NCI-H2171 treated with DMSO at 0.1 percent for 48 hours (cell line): ENCODE results near the gene CENPX.
"Not testable (repeated sequence)": the region's sequence is repeated elsewhere in the genome, so short reads cannot be mapped to it uniquely, and the experiment has no call there.

Experiments used
- DNase-seq: peaks from one replicate; lab custom pipeline; 2025; lab: John Stamatoyannopoulos, UW

CENPX gene

DNA sequence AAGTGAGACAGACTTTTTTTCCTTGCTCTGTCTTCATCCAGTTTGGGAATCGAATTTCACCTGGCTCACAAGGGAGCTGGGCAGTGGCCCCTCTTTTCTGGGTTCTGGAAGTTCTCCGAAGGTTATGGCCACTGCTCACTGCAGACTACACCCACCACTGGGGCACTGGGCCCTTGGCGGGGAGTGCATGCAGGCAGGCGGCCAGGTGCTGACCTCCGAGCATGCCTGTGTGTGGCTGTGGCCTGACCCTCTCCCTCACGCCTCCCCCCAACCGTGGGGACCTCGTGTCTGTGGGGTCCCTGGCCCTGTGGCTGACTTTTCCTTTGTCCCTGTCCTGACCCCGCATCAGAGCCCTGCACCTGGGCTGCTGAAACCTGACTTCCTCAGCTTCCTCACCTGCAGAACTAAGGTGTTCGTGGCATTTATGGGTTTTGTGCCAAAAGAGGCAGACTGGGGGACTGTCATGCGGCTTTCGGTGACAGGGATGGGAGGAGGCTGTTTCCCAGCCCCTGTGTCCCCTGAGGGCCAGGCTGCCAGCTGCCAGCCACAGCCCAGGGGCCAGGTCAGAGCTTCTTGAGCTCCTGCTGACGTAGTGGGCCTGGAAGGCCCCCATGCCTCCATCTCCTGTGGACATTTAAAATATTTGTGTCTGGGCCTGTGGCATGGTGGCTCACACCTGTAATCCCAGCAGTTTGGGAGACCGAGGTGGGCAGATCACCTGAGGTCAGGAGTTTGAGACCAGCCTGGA, 23.8 kb downstream of the CENPX start:
- peak; percentile 62 for DNase-seq

DNA sequence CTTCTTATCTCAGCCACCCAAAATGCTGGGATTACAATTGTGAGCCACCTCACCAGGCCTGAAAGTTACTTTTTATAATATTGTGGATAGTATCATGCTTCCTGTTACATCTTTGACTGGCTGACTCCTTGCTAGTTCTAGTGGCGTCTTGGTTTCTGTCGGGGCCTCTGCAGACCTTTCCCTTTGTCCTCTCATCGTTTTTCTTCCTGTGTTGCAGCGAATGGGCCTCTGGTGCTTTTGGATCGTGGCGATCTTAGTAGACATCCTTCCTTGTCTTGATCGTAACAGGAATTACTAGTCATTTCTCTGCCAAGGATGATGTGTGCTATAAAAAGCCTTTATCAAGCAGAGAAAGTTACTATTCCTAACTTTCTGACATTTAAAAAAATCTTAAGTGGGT, 24.5 kb downstream of the CENPX start:
- no peak for DNase-seq

DNA sequence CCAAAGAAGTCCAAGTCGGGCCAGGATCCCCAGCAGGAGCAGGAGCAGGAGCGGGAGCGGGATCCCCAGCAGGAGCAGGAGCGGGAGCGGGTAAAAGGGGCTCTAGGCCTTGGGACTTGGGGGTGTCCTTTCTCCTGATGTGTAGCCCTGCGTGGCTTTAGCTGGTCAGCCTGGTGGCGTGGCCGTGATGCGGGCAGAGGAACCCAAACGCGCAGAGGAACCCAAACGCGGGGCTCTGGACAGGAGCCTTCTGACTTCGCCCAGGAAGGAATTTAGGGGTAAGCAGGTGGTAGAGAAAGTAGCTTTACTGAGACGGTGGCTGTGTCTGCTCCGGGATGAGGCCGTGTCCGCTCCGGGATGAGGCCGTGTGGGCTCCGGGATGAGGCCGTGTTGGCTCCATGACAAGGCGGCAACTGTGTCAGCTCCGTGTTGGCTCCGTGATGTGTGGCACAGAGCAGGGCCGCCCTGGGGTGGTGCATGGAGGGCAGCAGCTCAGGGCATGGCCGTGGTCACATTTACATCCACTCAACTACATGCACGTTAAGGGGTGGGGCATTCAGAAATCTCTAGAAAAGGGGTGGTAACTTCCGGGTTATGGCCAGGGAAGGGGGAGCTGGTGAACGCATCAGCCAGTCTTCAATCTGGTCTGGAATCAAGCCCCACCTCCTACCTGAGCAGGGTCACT, 25.8 kb downstream of the CENPX start:
- no peak for DNase-seq

DNA sequence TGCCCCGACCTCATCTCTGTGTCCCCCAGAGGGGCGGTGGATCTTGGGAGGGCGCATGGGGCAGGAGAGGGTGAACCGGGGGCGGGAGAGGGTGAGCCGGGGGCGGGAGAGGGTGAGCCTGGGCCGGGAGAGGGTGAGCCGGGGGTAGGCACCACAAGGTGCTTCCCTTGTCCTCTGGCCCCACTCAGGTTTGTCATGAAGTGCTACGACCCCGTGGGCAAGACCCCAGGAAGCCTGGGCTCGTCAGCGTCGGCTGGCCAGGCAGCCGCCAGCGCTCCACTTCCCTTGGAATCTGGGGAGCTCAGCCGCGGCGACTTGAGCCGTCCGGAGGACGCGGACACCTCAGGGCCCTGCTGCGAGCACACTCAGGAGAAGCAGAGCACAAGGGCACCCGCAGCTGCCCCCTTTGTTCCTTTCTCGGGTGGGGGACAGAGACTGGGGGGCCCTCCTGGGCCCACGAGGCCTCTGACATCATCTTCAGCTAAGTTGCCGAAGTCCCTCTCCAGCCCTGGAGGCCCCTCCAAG, 26.4 kb downstream of the CENPX start:
- DNase-seq = no peak

DNA sequence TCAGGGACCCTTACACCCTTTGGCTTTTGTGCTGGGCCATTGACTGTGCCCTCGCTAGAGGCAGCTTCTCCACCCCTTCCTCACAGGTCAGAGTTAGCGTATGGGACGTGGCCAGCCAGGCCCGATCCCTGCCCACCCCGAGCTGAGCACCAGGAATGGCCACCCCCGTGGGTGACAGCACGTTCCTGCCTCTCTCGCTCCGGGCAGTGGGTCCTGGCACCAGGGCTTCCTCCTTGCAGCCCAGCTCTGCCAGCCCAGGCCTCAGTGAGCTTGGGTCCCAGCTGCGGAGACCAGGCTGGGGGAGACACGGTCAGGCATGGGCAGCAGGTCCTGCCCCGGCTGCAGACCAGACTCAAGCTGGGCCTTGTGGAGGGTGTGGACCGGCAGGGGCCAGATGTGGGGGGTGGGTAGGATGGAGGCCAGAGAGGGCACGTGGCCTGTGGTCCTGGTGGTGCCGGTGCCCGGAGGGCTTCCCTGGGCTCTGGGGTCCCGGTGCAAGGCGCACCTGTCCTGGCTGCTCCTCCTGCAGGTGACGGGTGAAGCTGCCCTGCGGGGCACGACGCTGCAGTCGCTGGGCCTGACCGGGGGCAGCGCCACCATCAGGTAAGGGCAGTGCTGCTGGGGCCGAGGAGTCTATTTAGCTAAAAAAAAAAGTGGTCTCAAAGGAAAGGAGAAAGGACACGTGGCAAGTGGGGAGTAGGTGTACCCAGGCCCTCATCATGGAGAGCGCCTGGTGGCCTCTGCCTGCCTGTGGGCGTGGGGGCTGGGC, 27.0 kb downstream of the CENPX start:
- no peak for DNase-seq

DNA sequence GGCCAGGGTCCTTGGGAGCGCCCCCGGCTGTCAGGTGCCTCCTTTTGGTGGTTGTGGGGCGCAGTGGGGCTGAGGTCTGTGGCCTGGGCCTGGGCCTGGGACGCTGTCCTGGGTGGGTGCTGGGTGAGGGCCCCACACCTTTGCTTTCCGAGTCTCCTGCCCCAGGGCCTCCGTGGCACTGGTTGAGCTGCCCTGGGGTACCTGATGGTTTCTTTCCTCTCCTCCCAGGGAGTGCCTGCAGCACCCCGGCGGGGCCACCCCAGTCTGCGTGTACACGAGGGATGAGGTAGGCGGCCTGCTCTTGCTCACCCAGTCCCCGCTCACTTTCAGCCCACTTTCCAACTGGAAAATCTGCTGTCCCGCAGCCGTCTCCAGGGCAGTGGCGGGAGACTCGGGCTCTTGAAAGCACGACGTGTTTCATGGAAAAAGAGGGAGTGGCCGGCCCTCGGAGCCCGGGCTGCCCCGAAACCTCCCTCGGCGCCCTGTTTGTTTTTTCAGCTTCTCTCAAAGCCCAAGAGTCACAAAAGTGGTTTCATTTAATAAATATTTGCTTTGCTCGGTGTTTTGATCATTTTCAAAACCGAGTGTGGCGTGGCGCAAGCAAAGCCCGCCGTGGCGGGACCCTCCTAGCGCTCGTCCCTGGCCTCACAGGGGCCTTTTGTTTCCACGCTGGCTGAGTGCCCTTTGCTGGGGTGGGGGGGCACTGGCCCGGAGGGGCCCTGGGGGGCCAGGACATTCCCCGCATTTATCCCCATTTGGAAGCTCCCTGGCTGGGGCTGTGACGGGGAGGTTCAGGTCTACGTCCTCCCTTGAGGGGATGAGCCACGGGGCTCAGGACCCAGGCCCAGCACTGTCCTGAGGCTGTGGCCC, 27.9 kb downstream of the CENPX start:
- DNase-seq = no peak

DNA sequence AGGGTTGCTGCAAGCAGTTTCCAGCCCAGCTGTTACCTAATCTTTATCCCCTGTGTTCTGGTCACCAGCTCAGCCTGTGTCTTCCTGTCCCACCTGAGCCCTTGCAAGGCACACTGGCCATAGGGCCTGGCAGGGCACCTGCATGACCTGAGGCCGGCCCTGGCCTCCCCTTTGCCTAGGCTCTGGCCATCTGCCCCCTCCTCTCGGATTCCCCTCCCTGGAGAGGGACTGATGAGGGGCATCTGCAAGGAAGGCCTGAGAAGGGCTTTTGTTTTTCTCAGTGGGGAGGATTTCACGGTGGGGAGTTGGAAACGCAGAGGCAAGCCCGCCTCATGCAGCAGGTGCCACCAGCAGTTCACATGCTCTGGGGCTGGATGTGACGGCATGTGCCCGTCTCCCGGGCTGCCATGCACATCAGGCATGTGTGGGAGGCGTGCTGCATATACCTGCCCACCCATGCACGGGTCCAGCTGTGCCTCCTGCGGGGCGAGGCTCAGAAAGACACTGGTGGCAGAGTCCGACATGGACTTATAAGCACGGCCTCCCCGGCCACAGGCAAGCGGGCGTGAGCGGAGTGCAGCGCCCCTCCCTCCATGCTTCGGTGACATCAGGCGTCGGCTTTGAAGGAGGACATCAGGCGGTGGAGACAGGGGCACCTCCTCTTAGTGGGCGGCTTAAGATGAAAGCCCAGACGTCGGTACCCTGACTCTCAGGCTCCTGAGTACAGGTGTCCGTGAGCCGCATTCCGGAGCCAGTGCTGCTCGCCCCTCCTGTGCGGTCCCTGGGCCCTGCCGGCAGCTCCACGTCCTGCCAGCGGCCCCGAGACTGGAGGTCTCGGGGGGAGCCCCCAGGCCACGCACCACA, 28.7 kb downstream of the CENPX start:
- no peak for DNase-seq

DNA sequence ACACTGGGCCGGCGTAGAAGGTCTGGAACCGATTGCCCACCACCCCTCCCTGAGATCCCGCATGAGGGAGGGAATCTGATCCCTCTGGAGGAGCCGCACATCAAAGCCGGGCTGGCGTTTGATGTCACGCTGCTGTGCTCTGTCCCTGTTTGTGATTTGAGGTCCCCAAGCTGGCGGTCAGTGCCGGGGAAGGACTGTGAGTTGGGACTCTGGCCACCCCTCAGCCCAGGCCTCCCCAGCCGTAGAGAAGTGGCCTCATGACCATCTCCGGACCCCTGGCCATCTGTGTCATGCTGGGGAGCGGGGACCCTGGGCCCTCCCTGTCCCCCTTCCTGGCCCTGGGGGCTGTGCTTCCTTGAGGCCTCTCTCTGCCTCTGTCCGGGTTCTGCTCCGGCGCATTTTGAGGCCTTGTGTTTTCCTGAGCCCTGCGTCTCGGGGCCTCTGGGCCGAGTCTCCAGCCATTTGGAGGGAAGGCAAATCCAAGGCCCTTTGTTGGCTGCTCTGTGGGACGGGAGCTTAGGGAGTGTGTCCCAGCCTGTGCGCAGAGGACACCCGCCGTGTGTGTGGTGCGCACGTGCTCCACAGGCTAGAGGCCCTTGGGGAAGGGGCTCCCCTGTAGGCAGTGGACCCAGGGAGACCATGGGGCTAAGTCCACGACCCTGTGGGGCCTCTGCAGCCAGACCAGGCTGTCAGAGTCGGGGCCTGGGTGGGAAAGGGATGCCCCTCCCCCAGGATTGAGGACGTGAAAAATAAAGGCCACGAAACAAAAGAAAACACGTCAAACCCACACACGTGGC, 30.2 kb downstream of the CENPX start:
- DNase-seq = no peak

DNA sequence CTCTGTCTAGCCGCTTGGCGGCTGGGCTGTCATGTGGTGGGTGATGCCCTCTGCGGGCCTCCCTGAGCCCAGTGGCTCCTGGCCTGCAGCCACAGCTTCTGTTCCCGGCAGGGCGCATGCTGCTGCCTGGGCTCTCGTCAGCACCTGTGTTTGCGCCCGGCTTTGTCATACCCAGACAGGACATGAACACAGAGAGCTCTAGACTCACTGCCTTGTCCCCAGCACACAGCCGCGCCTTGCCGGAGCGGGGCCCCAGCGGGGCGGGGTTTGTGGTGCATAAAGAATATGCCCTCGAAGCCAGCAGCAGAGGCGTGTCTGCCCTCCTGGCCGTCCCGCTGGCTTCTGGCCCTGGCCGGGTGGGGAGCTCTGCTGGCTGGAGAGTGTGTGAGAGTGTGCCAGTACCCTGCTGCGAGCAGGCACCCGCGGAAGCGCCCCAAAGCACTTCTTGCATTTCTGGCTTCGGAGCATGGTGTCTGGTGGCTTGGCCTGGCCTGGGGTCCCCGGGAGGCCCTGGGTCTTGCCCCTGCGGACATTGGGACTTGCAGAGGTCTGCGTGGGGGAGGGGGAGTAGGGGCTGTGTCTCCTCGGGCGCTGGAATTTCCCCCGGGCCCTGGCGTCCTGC, 30.9 kb downstream of the CENPX start:
- DNase-seq = peak; percentile 42

DNA sequence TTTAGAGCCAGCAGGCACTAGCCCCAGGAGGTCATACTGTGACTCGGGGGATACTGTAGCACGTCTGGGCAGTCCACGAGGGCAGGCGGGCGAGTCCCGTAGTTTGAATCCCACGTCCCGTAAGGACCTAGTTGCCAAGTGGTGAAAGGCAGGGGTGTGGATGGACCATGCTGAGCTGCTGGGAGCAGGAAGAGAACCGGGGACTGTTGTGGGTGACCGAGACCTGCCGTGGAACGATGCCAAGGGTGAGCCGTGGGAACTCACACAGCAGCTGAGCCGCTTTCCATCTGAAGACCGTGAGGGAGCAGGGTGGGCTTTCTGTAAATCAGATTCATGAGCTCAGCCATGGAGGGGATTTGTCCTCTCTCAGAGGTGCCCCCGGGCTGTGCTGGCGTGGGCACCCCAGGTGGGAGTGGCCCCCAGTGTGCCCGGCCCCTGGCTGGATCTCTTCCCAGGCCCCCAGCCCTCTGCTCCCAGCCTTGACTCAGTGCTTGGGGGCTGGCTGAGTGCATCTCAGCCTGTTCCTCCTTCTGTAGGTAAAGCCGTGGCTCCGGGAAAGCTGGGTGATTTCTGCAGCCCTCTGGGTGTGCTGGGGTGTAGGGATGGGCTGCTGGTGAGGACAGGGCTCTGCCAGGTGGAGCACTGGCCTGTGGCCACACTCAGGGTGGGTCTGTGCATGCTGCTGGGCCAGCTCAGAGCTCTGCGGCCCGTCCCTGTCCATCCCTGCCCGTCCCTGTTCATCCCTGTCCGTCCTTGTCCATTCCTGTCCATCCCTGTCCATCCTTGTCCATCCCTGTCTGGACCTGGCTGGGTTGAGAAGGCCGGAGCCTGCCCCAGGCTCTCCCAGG, 31.6 kb downstream of the CENPX start:
- DNase-seq = no peak

DNA sequence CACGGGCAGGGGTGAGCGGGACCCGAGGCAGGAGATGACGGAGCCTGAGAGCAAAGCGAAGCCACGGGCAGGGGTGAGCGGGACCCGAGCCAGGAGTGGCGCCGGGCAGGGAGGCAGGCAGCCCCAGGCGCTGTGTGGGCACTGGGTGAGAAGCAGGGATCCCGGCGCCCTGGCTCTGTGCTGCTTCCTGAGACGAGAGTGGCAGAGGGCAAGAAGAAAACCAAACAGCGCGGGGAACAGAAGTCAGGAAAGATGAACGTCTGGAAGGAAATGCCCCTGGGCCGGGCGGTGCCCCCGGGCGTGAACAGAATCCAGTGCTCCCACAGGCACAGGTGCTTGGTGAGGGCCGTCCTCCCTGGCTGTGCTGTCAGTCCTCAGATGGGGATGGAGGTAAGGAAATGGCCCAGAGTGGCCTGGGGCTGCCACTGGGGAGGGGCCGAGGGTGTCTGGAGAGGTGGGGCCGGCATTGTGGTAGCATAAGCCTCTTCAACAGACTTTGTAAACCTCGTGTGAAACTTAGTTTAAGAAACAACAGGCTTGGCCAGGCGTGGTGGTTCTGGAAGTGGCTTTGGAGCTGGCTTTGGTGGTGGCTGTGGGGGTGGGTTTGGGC, 35.4 kb downstream of the CENPX start:
- no peak for DNase-seq

DNA sequence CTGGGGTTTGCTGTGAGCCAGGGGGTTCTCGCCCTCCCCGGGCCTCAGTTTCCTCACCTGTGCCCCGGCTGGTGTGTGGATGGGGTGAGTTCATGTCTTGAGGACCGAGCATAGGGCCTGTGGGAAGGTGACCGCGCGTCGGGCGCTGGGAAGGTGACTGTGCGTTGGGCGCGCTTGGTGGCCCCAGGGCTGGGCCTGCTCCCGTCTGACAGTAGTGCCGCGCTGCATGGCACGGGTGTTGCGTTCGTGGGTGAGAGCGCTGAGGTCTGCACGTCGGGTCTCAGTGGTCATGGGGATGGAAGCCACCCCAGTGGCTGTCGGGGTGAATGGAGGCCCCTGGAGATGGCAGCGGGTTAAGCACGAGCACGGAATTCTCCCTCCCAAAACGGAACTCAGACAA, 36.1 kb downstream of the CENPX start:
- DNase-seq = no peak

DNA sequence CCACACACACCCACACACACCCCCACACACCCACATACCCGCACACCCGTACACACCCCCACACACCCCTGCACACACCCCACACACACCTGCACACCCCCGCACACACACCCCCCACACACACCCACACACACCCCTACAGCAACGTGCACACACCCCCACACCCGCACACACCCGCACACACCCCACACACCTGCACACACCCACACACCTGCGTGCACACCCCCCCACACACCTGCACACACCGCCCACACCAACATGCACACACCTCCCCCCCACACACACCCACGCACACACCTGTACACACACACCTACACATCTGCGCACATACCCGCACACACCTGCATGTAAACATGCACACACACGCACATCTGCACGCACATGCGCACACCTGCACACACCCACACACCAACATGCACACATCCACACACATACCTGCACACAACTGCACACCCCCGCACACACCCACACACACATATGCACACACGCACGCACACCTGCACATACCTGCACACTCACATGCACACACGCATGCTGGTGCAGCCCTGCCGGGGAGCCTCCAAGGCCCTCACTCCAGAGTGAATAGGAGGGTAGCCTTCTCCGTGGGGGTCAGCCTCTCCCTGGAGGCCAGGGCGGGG, 37.8 kb downstream of the CENPX start:
- no peak for DNase-seq

DNA sequence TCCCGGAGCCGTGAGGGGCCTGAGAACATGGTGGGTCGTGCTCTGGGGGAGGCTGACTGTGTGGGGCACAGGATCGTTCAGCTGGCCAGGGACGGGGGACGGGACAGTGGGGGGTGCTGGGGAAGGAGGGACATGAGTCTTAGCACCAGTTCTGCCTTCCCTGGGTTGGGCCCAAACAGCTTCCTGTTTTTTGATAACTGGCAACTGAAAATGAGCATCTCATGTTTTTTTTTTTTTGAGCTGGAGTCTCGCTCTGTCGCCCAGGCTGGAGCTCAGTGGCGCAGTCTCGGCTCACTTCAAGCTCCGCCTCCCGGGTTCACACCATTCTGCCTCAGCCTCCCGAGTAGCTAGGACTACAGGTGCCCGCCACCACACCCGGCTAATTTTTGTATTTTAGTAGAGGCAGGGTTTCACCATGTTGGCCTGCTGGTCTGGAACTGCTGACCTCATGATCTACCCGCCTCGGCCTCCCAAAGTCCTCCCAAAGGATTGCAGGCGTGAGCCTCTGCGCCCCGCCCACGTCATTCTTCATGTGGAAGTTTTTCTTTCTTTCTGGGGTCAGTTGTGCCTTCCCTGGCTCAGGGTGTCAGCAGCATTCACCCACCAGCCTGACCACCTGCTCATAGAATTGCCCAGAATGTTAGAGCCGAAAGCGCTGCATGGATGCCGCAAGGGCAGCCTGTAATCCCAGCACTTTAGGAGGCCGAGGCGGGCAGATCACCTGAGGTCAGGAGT, 38.9 kb downstream of the CENPX start:
- no peak for DNase-seq

DNA sequence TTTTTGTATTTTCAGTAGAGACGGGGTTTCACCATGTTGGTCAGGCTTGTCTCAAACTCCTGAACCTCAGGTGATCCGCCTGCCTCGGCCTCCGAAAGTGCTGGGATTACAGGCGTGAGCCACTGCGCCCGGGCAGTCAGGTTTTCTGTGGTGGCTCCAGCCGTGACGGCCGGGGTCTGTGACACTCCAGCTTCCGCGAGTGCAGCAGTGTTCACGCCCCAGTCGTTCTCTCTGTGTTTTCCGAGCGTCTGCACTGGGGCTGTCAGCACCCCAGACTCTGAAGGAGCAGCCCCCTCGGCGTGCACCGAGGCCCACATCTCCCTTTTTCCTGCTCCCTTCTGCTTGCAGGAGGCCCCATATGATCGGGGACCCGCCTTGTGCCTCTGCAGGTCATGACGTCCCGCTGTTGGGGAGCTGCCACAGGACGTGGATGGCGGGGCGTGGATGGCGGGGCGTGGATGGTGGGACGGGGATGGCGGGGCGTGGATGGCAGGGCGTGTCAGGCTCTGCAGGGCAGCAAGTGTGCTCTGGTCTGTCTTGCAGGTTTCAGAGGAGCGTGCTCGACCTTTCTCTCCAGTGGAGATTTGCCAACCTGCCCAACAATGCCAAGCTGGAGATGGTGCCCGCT, 39.6 kb downstream of the CENPX start:
- DNase-seq = no peak

DNA sequence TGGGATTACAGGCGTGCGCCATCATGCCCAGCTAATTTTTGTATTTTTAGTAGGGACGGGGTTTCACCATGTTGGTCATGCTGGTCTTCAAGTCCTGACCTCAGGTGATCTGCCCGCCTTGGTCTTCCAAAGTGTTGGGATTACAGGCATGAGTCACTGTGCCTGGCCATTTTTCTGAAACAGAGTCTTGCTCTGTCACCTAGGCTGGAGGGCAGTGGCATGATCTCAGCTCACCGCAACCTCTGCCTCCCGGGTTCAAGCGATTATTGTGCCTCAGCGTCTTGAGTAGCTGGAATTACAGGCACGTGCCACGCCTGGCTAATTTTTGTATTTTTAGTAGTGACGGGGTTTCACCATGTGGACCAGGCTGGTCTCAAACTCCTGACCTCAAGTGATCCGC, 41.2 kb downstream of the CENPX start:
- not testable (repeated sequence) for DNase-seq
